Measurements from ENCODE around the gene AK4. TPM values are rescaled to one million over a fixed set of nuclear protein-coding genes. Genes with fewer than 3 reads are reported as not detected.

Gene AK4
- total and polyA plus RNA-seq, 2 of the 4 experiments (the other 2 are of a cell fraction) = 12.4 to 30.3 TPM

GRCh38 chr1:65230731-65231481 is 82.9 kb downstream of the AK4 start:
- Histone ChIP-seq H2AFZ (replicated peaks; ENCODE audit: low read length, poor library complexity) (no peak overlapping the region), H3K9ac (ENCODE audit: low read depth, low read length) (no peak overlapping the region), H4K91ac (ENCODE audit: insufficient read depth, low read depth, low read length) (no peak overlapping the region), H4K20me1 (ENCODE audit: insufficient read depth, low read length) (no peaks in the 10 kb centered on the region), H3K27me3 (ENCODE audit: control insufficient read depth, insufficient read depth, low read length) (no peaks in the 10 kb centered on the region), H3K36me3 (ENCODE audit: control insufficient read depth, insufficient read depth, low read length) (peaks cover 2% of the 10 kb centered on the region; the same call in 1 of the 2 replicates), H3K23ac (ENCODE audit: low read depth, low read length) (no peak overlapping the region), H3K56ac (ENCODE audit: extremely low read depth, insufficient read depth, low read length) (no peak overlapping the region), H3K18ac (ENCODE audit: low read depth, low read length) (no peak overlapping the region), H4K5ac (ENCODE audit: low read depth, low read length) (no peak overlapping the region), H2BK120ac (ENCODE audit: low read depth, low read length) (no peak overlapping the region), H3K4me1 (ENCODE audit: control insufficient read depth, insufficient read depth, low read length) (no peaks in the 10 kb centered on the region), H2BK5ac (ENCODE audit: low read depth, low read length, poor library complexity, severe bottlenecking) (no peak overlapping the region), H3K14ac (replicated peaks; ENCODE audit: low read depth, low read length) (no peak overlapping the region), H3K4me3 (ENCODE audit: insufficient read depth, low read depth, low read length) (no peak overlapping the region), H2AK5ac (ENCODE audit: low read depth, low read length) (no peak overlapping the region), H2AK9ac (replicated peaks; ENCODE audit: low read depth, low read length, poor library complexity) (no peak overlapping the region), H3K27ac (ENCODE audit: insufficient read depth, low read length) (no peak overlapping the region), H3K4ac (ENCODE audit: low read depth, low read length) (no peak overlapping the region), H3K79me1 (ENCODE audit: low read depth in 1 of 2, low read length in 2 of 2) (no peaks in the 10 kb centered on the region), H3K9me1 (ENCODE audit: insufficient read depth, low read length) (no peaks in the 10 kb centered on the region), H3K4me2 (ENCODE audit: low read depth, low read length) (no peak overlapping the region), H3K9me3 (ENCODE audit: control insufficient read depth, insufficient read depth, low read length) (no peaks in the 10 kb centered on the region), H2BK20ac (ENCODE audit: low read depth, low read length) (no peak overlapping the region), H4K8ac (ENCODE audit: low read depth in 2 of 2, low read length in 2 of 2) (no peak overlapping the region), H2BK15ac (ENCODE audit: low read depth, low read length) (no peak overlapping the region)
- BruUV-seq (replicated peaks) = no TSS peak
- ChIA-PET POLR2A (ENCODE audit: unreplicated experiment) (no interaction called here), CTCF (interaction anchor here (0.6 to 1.2 kb wide), 2 partner anchors 15 to 1787 kb away, joined by 3 to 4 read pairs; no protein-coding TSS in a partner anchor)
- dilution Hi-C loops (cut with HindIII; ENCODE audit: low sequenced_read_pairs, unreplicated experiment) (no loop called here), in situ Hi-C loops (cut with MboI; ENCODE audit: low sequenced_read_pairs) (no loop called here), intact Hi-C loops (cut with micrococcal nuclease) (no loop called here)
- no CpG with 5 or more reads among the region's 1 CpG for WGBS, 2 experiments (ENCODE audit: extremely low coverage in 2 of 2, insufficient read length in 1 of 2)
- ATAC-seq (ENCODE audit: low read depth) (no peak), DNase-seq (no peak)
- no peak for TF ChIP-seq POLR2A (IDR thresholded peaks at IDR 0.05; ENCODE audit: low read depth, low read length)
- no peak for TF ChIP-seq USF2 (IDR thresholded peaks at IDR 0.05; ENCODE audit: low read depth, low read length)
- no peak for TF ChIP-seq FOS (IDR thresholded peaks at IDR 0.05; ENCODE audit: low read depth, low read length)
- TF ChIP-seq CHD1 (IDR thresholded peaks at IDR 0.05; ENCODE audit: low read depth, low read length) = no peak
- TF ChIP-seq CTCF (conservative IDR thresholded peaks at IDR 0.05; ENCODE audit: low read depth, low read length) = no peak
- TF ChIP-seq MAFK (IDR thresholded peaks at IDR 0.05; ENCODE audit: low read depth, low read length) = no peak
- no peak for TF ChIP-seq SMC3 (IDR thresholded peaks at IDR 0.05; ENCODE audit: low read depth, low read length)
- no peak for TF ChIP-seq RCOR1 (IDR thresholded peaks at IDR 0.05; ENCODE audit: insufficient replicate concordance, low read length)

Data from IMR-90 (cell line).